Adipocyte (in vitro differentiated cells): ENCODE measurements around the gene ODAD4.
A peak's percentile ranks its signal among the peaks of the same experiment; 100 is the strongest.

Source experiments
- DNase-seq: peaks from one replicate; pipeline ENCODE4 v3.0.0-alpha.2; 2015; ENCODE audit warnings: low read depth
- H3K27me3 ChIP-seq: replicated peaks from 2 replicates; pipeline ENCODE4 v1.7.0; 2013; ENCODE audit warnings: mild to moderate bottlenecking, low read length, moderate library complexity; ENCODE audit not compliant: control insufficient read depth, insufficient read depth
- H3K36me3 ChIP-seq: 2 replicates; pipeline ENCODE4 v1.7.0; 2013; ENCODE audit warnings: low read length, mild to moderate bottlenecking, moderate library complexity; ENCODE audit not compliant: control insufficient read depth, insufficient read depth, severe bottlenecking
- H3K4me1 ChIP-seq: 2 replicates; pipeline ENCODE4 v1.7.0; 2013; ENCODE audit warnings: mild to moderate bottlenecking, low read length, moderate library complexity; ENCODE audit not compliant: control insufficient read depth, insufficient read depth
- H3K4me3 ChIP-seq: 2 replicates; pipeline ENCODE4 v1.7.0; 2013; ENCODE audit warnings: mild to moderate bottlenecking, low read length, moderate library complexity
- H3K9ac ChIP-seq: 2 replicates; pipeline ENCODE4 v1.7.0; 2013; ENCODE audit warnings: mild to moderate bottlenecking, low read length, moderate library complexity
- H3K9me3 ChIP-seq: 2 replicates; pipeline ENCODE4 v1.7.0; 2013; ENCODE audit warnings: mild to moderate bottlenecking, low read length, moderate library complexity; ENCODE audit not compliant: control insufficient read depth

ODAD4 gene

DNA sequence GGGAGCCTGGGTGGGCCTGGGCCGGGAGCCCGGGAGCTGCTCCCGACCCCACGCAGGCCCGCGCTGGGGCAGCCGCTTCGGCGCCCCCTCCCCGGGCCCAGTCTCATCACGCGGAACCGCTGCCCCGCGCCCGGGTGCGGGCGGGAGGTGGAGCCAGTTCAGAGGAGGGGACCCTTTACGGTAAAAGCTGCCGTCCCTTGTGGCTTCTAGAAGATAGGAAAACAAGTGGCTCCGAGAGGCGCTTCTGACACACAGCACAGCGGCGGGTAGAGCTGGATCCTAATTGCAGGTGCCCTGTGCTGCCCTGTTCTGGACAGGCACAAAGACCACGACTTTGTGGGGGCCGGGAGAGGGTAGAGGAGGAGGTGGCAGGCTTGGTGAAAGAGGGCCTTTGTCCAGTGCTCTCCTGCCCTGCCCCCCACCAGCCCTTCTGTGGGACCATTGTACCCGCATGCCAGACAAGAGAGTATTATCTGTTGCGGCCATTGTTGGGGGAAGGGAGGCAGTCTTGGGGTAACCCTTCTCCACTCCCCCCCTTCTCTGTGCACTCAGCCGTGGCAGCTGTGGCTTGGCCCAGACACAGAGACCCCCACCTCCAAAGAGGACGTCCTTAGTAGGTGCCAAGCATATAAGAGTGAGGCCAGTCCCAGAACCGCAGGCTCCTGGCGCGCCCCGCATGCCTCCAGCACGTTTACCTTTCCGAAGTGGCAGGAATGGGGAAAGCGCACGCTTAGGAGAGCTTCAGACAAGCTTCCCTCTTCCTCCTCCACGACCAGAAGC is 36.9 kb downstream of the ODAD4 start:
- H3K9ac ChIP-seq: peak overlapping the region; percentile 98
- H3K4me3 ChIP-seq: peak overlapping the region; percentile 94
- no peaks in the 10 kb centered on the region for H3K9me3 ChIP-seq
- peaks cover 31% of the 10 kb centered on the region for H3K36me3 ChIP-seq
- no peaks in the 10 kb centered on the region for H3K27me3 ChIP-seq
- peaks cover 36% of the 10 kb centered on the region for H3K4me1 ChIP-seq
- peak; percentile 9 for DNase-seq

DNA sequence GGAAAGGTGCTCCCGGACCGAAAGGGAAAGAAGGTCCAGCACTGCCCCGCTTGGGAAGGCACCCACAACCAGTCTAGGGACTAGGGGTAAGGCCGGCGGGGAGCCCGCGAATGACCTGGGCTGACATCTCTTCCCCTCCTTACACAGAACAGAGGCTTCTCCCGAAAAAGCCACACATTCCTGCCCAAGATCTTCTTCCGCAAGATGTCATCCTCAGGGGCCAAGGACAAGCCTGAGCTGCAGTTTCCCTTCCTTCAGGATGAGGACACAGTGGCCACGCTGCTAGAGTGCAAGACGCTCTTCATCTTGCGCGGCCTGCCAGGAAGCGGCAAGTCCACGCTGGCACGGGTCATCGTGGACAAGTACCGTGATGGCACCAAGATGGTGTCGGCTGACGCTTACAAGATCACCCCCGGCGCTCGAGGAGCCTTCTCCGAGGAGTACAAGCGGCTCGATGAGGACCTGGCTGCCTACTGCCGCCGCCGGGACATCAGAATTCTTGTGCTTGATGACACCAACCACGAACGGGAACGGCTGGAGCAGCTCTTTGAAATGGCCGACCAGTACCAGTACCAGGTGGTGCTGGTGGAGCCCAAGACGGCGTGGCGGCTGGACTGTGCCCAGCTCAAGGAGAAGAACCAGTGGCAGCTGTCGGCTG is 37.6 kb downstream of the ODAD4 start:
- H3K36me3 ChIP-seq: peaks cover 38% of the 10 kb centered on the region

DNA sequence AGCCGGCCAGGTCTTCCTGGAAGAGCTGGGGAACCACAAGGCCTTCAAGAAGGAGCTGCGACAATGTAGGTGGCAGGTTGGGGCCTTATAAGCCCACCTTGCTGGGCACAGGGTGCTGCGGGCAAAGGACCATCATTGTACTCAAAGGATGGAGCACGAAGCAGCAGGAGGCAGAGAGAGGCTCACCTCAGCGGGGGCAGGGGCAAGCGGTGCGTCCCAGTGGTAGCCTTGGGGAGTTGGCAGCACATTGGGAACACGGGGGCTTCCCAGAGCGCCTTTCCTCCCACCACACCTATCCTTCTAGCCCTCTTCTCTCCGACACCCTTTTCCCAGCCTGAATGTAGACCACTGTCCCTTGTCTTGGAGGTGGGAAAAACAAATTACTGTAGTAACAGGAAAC is 38.3 kb downstream of the ODAD4 start:
- Histone ChIP-seq H3K9ac (no peak overlapping the region), H3K4me3 (no peak overlapping the region), H3K4me1 (peaks cover 28% of the 10 kb centered on the region), H3K9me3 (no peaks in the 10 kb centered on the region), H3K27me3 (no peaks in the 10 kb centered on the region), H3K36me3 (peaks cover 45% of the 10 kb centered on the region)
- no peak for DNase-seq

More for the DNA sequence above, 37.6 kb downstream of the ODAD4 start:
- H3K9ac ChIP-seq: peak overlapping the region; percentile 98
- no peaks in the 10 kb centered on the region for H3K9me3 ChIP-seq
- H3K27me3 ChIP-seq: no peaks in the 10 kb centered on the region
- DNase-seq: no peak
- H3K4me1 ChIP-seq: peaks cover 31% of the 10 kb centered on the region
- H3K4me3 ChIP-seq: peak overlapping the region; percentile 94

DNA sequence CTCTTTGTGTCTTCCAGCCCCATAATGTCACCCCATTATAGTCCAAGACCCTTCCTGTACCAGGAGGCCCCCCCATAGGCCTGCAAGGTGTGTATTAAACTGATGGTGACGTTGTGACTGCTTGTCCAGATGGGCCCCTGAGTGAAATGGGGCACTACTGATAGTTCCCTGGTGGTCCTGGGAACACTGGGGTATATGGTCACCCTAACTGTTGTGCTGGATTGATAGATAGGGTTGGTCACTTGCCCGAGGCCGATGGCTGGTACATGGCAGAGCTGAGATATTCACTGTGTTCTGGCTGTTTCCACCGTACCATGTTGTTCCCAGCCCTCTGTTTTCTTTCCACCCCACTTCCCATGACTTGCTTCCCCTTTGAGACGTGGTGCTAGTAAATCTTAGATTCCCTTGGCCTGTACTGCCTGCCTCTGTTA is 40.5 kb downstream of the ODAD4 start:
- Histone ChIP-seq H3K4me1 (peaks cover 30% of the 10 kb centered on the region), H3K36me3 (peaks cover 67% of the 10 kb centered on the region)

DNA sequence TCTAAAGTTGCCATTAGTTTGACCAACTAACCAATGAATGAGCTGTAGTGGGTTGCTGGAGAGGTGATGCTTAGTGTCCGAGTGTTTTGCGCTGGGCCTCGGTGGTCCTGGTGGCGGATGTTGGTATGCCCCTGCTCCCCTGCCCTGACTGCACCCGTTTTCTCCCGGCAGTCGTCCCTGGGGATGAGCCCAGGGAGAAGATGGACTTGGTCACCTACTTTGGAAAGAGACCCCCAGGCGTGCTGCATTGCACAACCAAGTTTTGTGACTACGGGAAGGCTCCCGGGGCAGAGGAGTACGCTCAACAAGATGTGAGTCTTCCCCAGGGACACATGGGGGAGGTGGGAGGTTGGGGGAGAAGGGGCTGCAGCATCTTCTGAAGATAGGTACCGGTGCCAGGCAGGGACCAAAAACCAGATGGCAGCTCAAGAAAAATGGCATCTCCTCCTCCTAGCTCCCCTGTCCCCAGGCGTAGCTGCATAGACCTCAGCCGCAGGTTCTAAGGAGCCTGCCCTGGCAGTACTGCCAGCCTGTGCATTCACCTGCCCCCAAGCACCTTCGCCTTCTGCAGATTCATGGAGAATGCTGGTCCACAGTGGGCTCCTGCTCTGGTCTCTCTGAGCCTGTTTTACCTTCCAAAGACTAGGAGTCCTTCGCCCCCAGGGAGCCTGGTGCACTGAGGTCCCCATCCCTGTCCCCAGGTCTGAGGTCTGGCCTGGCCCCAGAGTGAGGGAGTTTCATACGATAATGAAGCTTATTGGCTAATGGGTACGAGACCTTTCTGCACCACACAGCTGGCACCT is 41.5 kb downstream of the ODAD4 start:
- no peak overlapping the region for H3K4me3 ChIP-seq
- no peak overlapping the region for H3K9ac ChIP-seq
- no peaks in the 10 kb centered on the region for H3K27me3 ChIP-seq
- H3K9me3 ChIP-seq: no peaks in the 10 kb centered on the region
- DNase-seq: no peak
- H3K36me3 ChIP-seq: peaks cover 76% of the 10 kb centered on the region
- peaks cover 37% of the 10 kb centered on the region for H3K4me1 ChIP-seq

More for the DNA sequence above, 40.5 kb downstream of the ODAD4 start:
- Histone ChIP-seq H3K9ac (no peak overlapping the region), H3K27me3 (no peaks in the 10 kb centered on the region), H3K4me3 (no peak overlapping the region), H3K9me3 (no peaks in the 10 kb centered on the region)
- DNase-seq: no peak

DNA sequence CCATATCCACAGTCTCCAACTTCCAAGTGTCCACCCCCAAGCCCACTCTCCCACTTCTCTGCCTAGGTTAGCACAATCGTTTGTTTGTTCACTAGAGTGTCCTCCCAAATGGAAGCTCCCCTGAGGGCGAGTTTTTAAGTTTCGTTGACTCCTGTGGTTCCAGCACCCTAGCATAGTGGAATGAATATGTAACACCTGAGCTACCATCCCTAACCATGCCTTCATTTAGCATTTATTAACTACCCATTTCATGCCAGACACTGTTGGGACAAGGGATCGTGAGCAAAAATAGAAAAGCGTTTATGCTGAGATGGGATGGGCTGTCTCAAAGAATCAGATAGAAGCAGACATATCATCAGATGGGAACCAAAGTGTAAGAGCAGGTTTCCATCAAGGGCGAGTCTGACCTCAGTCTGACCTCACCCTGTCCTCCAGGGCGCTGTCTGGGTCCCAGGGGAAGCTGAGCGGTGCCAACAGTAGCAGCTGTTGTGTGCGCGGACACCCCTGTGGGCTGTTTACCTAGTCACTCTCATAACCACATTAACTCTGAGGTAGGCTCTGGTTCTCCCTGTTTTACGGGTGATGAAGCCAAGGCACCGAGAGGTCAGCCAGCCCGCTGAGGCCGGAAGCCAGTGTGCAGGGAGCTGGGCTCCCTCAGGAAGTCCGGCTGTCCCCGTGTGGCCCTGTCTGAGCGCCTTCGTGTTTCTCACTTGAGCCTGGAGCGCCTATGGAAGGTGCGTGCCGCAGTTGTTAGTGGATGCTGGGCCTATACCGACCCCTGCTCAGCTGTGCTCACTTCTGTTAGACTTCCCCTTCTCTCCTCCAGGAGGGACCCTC is 42.4 kb downstream of the ODAD4 start:
- no peak for DNase-seq
- Histone ChIP-seq H3K9ac (peak overlapping the region; percentile 28), H3K4me1 (peaks cover 42% of the 10 kb centered on the region), H3K36me3 (peaks cover 85% of the 10 kb centered on the region), H3K4me3 (no peak overlapping the region), H3K9me3 (no peaks in the 10 kb centered on the region), H3K27me3 (no peaks in the 10 kb centered on the region)

DNA sequence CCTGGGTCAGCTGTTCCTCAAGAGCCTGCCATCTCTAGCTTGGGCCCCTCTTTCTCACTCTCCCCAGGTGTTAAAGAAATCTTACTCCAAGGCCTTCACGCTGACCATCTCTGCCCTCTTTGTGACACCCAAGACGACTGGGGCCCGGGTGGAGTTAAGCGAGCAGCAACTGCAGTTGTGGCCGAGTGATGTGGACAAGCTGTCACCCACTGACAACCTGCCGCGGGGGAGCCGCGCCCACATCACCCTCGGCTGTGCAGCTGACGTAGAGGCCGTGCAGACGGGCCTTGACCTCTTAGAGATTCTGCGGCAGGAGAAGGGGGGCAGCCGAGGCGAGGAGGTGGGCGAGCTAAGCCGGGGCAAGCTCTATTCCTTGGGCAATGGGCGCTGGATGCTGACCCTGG is 43.0 kb downstream of the ODAD4 start:
- no peaks in the 10 kb centered on the region for H3K27me3 ChIP-seq
- DNase-seq: no peak
- no peaks in the 10 kb centered on the region for H3K9me3 ChIP-seq
- peaks cover 38% of the 10 kb centered on the region for H3K4me1 ChIP-seq
- H3K4me3 ChIP-seq: no peak overlapping the region
- peaks cover 83% of the 10 kb centered on the region for H3K36me3 ChIP-seq
- H3K9ac ChIP-seq: peak overlapping the region; percentile 28

DNA sequence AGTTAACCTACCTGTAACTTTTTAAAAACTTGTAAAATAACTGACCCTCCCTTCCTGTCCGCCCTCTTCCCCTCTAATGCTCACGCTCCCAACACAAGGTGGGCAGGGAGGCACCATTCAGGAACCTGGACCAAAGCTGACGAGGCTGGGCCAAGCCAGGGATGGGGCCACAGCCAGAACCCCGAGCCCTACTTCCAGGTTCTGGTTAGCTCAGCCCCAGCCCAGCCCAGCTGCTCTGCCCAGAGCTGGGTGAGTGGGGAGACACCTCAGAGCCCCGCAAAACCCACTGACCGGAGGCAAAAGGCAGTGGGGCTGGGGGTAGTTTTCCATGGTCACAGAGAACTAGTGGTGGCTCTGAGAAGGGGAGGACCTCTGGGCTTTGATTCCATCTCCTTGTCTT is 43.6 kb downstream of the ODAD4 start:
- H3K9ac ChIP-seq: no peak overlapping the region
- H3K4me3 ChIP-seq: no peak overlapping the region
- H3K36me3 ChIP-seq: peaks cover 80% of the 10 kb centered on the region
- H3K9me3 ChIP-seq: no peaks in the 10 kb centered on the region
- H3K27me3 ChIP-seq: no peaks in the 10 kb centered on the region
- peaks cover 35% of the 10 kb centered on the region for H3K4me1 ChIP-seq
- no peak for DNase-seq

DNA sequence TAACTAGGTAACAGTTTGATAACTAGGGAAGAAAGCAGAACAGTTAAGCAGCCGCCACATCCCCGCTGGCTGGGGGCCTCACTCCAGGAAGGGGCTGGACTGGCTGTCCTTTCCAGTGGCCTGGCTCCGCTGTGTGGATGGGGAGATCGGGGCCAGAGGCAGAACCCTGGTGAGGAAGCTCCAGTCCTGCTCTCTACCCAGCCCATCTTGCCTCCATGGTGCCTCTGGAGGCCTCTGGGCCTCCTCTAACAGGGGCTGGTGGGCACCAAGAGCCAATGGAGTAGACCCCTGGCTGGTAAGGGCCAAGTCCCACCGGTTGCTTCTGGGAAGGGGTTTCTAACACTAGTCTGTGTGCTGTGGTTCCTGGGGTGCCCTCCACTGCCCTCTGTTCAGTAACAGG is 44.2 kb downstream of the ODAD4 start:
- H3K9ac ChIP-seq: peak overlapping the region; percentile 21
- no peak for DNase-seq
- no peaks in the 10 kb centered on the region for H3K9me3 ChIP-seq
- H3K4me1 ChIP-seq: peaks cover 35% of the 10 kb centered on the region
- no peak overlapping the region for H3K4me3 ChIP-seq
- no peaks in the 10 kb centered on the region for H3K27me3 ChIP-seq
- peaks cover 80% of the 10 kb centered on the region for H3K36me3 ChIP-seq

DNA sequence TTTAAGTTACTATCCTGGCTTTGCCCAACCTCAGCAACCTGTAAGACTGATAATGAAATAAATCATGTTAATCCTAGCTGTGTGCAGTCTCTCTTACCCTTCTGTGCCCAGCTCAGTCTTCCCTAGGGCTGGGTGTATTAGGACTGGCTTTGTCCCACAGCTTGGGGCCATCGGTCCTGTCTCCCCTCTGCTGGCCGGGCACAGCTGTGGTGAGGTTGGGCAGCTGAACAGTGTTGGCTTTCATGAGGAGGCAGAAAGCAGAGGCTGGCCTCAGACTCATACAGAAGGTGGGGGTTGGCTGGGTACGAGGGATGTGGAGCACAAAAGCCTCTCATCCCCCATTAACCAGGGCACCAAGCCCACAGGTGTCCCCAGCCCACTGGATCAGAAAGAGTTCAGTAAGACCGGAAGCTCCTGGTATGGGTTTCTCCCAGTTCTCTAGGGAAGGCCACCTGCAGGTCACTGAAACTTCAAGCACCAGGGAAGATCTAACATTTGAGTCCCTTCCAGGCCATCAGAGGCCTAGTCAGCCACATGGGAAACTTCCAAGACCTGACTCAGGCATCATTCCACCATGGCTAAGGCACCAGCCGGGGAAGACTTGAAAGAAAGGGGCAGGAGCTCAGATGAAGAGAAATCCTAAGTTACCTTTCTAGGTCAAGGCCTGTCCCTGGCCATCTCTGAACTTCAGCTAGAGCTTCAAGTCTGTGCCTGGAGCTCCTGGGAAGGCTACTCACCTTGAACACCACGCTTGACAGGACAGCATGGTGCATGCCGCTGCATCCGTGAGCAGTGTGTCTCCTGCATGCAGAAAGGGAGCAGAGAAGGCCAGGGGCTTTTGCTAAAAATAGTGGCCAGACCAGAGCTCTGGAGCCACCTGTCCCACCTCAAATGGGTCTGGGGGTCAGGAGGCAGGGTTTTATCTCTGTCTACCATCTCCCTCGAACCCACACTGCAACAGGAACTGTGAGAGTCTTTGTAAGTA is 45.0 kb downstream of the ODAD4 start:
- no peaks in the 10 kb centered on the region for H3K9me3 ChIP-seq
- no peak for DNase-seq
- peaks cover 33% of the 10 kb centered on the region for H3K4me1 ChIP-seq
- H3K9ac ChIP-seq: peak overlapping the region; percentile 31
- H3K36me3 ChIP-seq: peaks cover 83% of the 10 kb centered on the region
- H3K27me3 ChIP-seq: no peaks in the 10 kb centered on the region
- no peak overlapping the region for H3K4me3 ChIP-seq
